HG02970 (cell line): Measurements from ENCODE around the gene FBXO34.
"Not testable (repeated sequence)": the region's sequence is repeated elsewhere in the genome, so short reads cannot be mapped to it uniquely, and the experiment has no call there.

Source experiments
- ATAC-seq: cut with Tn5 transposase; IDR thresholded peaks from one replicate; pipeline ENCODE4 v1.9.1; 2021; ENCODE audit warnings: mild to moderate bottlenecking, moderate library complexity, moderate number of reproducible peaks; ENCODE audit not compliant: unreplicated experiment, low FRiP score

Gene FBXO34

GRCh38 chr14:55306938-55307589 lies 35.8 kb downstream of the FBXO34 start:
- ATAC-seq: no peak

GRCh38 chr14:55309154-55309553 lies 37.9 kb downstream of the FBXO34 start:
- no peak for ATAC-seq

GRCh38 chr14:55309761-55310365 lies 38.6 kb downstream of the FBXO34 start:
- ATAC-seq: no peak

- ATAC-seq: not testable (repeated sequence)
Measured at GRCh38 chr14:55312379-55313030, 41.3 kb downstream of the FBXO34 start.

- no peak for ATAC-seq
Measured at GRCh38 chr14:55313480-55313879, 42.3 kb downstream of the FBXO34 start.

- no peak for ATAC-seq
Measured at GRCh38 chr14:55314449-55314848, 43.2 kb downstream of the FBXO34 start.

GRCh38 chr14:55316564-55316963 lies 45.3 kb downstream of the FBXO34 start:
- no peak for ATAC-seq

- ATAC-seq: no peak
Measured at GRCh38 chr14:55317542-55318306, 46.5 kb downstream of the FBXO34 start.

- ATAC-seq: no peak
Measured at GRCh38 chr14:55318694-55319093, 47.5 kb downstream of the FBXO34 start.

- ATAC-seq: no peak
Measured at GRCh38 chr14:55323910-55324309, 52.7 kb downstream of the FBXO34 start.

- ATAC-seq: no peak
Measured at GRCh38 chr14:55324812-55325211, 53.6 kb downstream of the FBXO34 start.

- ATAC-seq: no peak
Measured at GRCh38 chr14:55327179-55327578, 56.0 kb downstream of the FBXO34 start.

- ATAC-seq: no peak
Measured at GRCh38 chr14:55328317-55328716, 57.1 kb downstream of the FBXO34 start.

GRCh38 chr14:55329999-55330710 lies 58.9 kb downstream of the FBXO34 start:
- ATAC-seq: no peak

GRCh38 chr14:55332654-55333570 lies 61.7 kb downstream of the FBXO34 start:
- ATAC-seq: peak; percentile 58

- ATAC-seq: no peak
Measured at GRCh38 chr14:55333711-55334485, 62.7 kb downstream of the FBXO34 start.

GRCh38 chr14:55336162-55336561 lies 64.9 kb downstream of the FBXO34 start:
- ATAC-seq: no peak

- ATAC-seq: no peak
Measured at GRCh38 chr14:55336691-55337090, 65.5 kb downstream of the FBXO34 start.

- no peak for ATAC-seq
Measured at GRCh38 chr14:55339770-55340169, 68.5 kb downstream of the FBXO34 start.
